Measurements from ENCODE around the gene REG1A.

REG1A gene

DNA sequence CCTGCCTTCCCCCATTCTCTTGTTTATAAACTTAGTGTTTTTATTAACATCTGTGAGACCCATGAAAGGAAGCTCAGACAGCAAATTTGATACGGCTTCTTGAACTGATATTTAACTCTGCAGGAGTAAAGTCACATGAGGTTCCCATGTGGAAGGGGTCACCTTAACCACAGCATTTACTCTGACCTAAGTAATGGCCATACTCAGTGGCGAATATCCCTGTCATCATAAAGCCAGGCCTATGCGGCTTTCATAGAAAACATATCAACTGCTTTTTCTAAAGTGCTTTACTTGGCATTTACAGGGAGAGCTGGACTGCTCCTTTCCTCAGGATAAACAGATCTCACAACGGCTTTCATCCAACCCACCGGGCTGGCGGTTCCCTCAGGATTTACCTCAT lies 9.0 kb downstream of the REG1A start:
- H2AFZ ChIP-seq (ENCODE audit: low read length), result no peak overlapping the region
- TF ChIP-seq, protein P1, sequence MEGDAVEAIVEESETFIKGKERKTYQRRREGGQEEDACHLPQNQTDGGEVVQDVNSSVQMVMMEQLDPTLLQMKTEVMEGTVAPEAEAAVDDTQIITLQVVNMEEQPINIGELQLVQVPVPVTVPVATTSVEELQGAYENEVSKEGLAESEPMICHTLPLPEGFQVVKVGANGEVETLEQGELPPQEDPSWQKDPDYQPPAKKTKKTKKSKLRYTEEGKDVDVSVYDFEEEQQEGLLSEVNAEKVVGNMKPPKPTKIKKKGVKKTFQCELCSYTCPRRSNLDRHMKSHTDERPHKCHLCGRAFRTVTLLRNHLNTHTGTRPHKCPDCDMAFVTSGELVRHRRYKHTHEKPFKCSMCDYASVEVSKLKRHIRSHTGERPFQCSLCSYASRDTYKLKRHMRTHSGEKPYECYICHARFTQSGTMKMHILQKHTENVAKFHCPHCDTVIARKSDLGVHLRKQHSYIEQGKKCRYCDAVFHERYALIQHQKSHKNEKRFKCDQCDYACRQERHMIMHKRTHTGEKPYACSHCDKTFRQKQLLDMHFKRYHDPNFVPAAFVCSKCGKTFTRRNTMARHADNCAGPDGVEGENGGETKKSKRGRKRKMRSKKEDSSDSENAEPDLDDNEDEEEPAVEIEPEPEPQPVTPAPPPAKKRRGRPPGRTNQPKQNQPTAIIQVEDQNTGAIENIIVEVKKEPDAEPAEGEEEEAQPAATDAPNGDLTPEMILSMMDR (IDR thresholded peaks at IDR 0.05; ENCODE audit: low read length), result no peak
- TF ChIP-seq EZH2 (IDR thresholded peaks at IDR 0.05; ENCODE audit: borderline replicate concordance, low read length), result no peak

GRCh38 chr2:79129804-79130203 lies 9.5 kb downstream of the REG1A start:
- Histone ChIP-seq H3K4me3 (ENCODE audit: low read depth, low read length, poor library complexity, severe bottlenecking) (no peak overlapping the region), H3K79me2 (ENCODE audit: insufficient read depth, low read length) (no peaks in the 10 kb centered on the region), H3K4me1 (ENCODE audit: insufficient read depth, low read length, severe bottlenecking) (no peaks in the 10 kb centered on the region), H3K36me3 (ENCODE audit: insufficient read depth, low read length) (no peaks in the 10 kb centered on the region), H3K27me3 (ENCODE audit: insufficient read depth, low read length) (no peaks in the 10 kb centered on the region), H3K9ac (ENCODE audit: low read length) (no peak overlapping the region), H3K27ac (ENCODE audit: low read depth, low read length, poor library complexity, severe bottlenecking) (no peak overlapping the region), H4K20me1 (ENCODE audit: insufficient read depth, low read length) (no peaks in the 10 kb centered on the region), H3K9me3 (ENCODE audit: low read length) (no peaks in the 10 kb centered on the region), H3F3A (ENCODE audit: insufficient read depth, low read length) (no peaks in the 10 kb centered on the region), H3K4me2 (ENCODE audit: low read length) (no peak overlapping the region), H3K9me2 (ENCODE audit: low read depth, low read length) (no peaks in the 10 kb centered on the region), H2AFZ (ENCODE audit: low read length) (no peak overlapping the region)
- TF ChIP-seq EZH2 (IDR thresholded peaks at IDR 0.05; ENCODE audit: borderline replicate concordance, low read length), result no peak
- TF ChIP-seq, protein P1 (IDR thresholded peaks at IDR 0.05; ENCODE audit: low read length), result no peak

More for the DNA sequence above, 9.0 kb downstream of the REG1A start:
- Histone ChIP-seq H3K27me3 (ENCODE audit: insufficient read depth, low read length) (no peaks in the 10 kb centered on the region), H3K4me1 (ENCODE audit: insufficient read depth, low read length, severe bottlenecking) (no peaks in the 10 kb centered on the region), H3K4me3 (ENCODE audit: low read depth, low read length, poor library complexity, severe bottlenecking) (no peak overlapping the region), H3K36me3 (ENCODE audit: insufficient read depth, low read length) (no peaks in the 10 kb centered on the region), H3K9ac (ENCODE audit: low read length) (no peak overlapping the region), H4K20me1 (ENCODE audit: insufficient read depth, low read length) (no peaks in the 10 kb centered on the region), H3K79me2 (ENCODE audit: insufficient read depth, low read length) (no peaks in the 10 kb centered on the region), H3K9me3 (ENCODE audit: low read length) (no peaks in the 10 kb centered on the region), H3F3A (ENCODE audit: insufficient read depth, low read length) (no peaks in the 10 kb centered on the region), H3K9me2 (ENCODE audit: low read depth, low read length) (no peaks in the 10 kb centered on the region), H3K27ac (ENCODE audit: low read depth, low read length, poor library complexity, severe bottlenecking) (no peak overlapping the region), H3K4me2 (ENCODE audit: low read length) (no peak overlapping the region)

- Histone ChIP-seq H3K9me3 (ENCODE audit: low read length) (no peaks in the 10 kb centered on the region), H3K4me1 (ENCODE audit: insufficient read depth, low read length, severe bottlenecking) (no peaks in the 10 kb centered on the region), H3K4me3 (ENCODE audit: low read depth, low read length, poor library complexity, severe bottlenecking) (no peak overlapping the region), H3K27ac (ENCODE audit: low read depth, low read length, poor library complexity, severe bottlenecking) (no peak overlapping the region), H3K36me3 (ENCODE audit: insufficient read depth, low read length) (no peaks in the 10 kb centered on the region), H2AFZ (ENCODE audit: low read length) (no peak overlapping the region), H3K9ac (ENCODE audit: low read length) (no peak overlapping the region), H3K9me2 (ENCODE audit: low read depth, low read length) (no peaks in the 10 kb centered on the region), H3K4me2 (ENCODE audit: low read length) (no peak overlapping the region), H3K79me2 (ENCODE audit: insufficient read depth, low read length) (no peaks in the 10 kb centered on the region), H4K20me1 (ENCODE audit: insufficient read depth, low read length) (no peaks in the 10 kb centered on the region), H3F3A (ENCODE audit: insufficient read depth, low read length) (no peaks in the 10 kb centered on the region), H3K27me3 (ENCODE audit: insufficient read depth, low read length) (no peaks in the 10 kb centered on the region)
- TF ChIP-seq, protein P1 (IDR thresholded peaks at IDR 0.05; ENCODE audit: low read length), result no peak
- TF ChIP-seq EZH2 (IDR thresholded peaks at IDR 0.05; ENCODE audit: borderline replicate concordance, low read length), result no peak
Measured at GRCh38 chr2:79131687-79132086, 11.4 kb downstream of the REG1A start.
